NCI-H748 (cell line): Measurements from ENCODE around the gene CCDC157.

Experiments used
- DNase-seq: peaks from one replicate; lab custom pipeline; 2025; ENCODE audit not compliant: unreplicated experiment; lab: John Stamatoyannopoulos, UW

CCDC157 gene

GRCh38 chr22:30351226-30351625 is 5.6 kb upstream of the CCDC157 start:
- no peak for DNase-seq

- no peak for DNase-seq
Measured at GRCh38 chr22:30354644-30355043, 2.2 kb upstream of the CCDC157 start.

GRCh38 chr22:30357236-30357570 is 396 bp downstream of the CCDC157 start:
- DNase-seq: no peak

- no peak for DNase-seq
Measured at GRCh38 chr22:30357650-30358215, 926 bp downstream of the CCDC157 start.

DNA sequence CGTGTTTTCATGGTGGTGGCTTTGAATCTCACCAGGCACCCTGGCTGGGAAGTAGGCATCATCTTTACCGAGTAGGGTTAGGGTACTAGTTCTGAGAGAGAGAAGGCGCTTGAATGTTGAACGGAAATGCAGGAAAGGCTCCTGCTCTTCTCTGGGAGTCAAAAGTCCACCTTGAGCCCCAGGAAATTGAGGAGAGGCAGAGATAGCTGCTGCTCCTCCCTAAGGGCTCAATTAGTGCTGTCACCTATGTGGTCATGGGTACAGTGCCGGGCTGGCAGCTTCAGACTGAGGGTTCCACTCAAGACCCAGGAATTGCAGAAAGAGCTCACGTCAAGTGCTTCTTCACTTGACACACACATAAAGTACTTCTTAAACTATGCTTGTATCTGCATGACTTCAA is 1.7 kb downstream of the CCDC157 start:
- DNase-seq: no peak

DNA sequence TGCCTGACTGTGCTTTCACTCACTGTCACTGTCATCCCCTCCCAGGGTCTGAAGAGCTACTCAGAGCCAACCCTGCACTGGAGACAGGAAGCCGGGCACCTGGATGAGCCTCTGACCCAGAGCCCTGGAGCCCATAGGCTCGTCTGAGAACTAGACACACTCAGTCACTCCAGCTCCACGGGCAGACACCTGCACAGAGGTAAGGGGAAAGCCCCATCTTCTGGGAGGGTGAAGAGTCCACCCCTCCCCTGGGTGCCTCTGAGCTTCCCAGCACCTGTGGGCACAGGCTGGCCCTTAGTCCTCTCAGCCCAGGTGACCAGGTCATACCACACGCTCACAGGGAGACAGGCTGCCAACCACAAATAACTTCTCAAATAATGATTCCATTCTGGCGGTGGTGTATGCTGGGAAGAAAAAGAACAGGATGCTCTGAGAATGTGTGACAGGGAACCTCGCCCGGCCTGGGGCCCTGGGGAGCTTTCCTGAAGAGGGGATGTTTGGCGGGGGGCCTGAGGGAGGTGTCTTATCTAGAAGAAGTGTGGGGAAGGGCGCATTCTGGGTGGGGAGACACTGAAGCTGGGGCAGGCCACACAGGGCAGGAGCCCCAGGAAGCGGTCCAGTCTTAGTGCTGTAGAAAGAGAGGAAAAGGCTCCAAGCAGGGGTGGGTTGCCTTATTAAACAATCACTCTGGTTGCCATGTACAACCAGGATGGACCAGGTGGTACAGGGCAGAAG is 5.3 kb downstream of the CCDC157 start:
- no peak for DNase-seq

DNA sequence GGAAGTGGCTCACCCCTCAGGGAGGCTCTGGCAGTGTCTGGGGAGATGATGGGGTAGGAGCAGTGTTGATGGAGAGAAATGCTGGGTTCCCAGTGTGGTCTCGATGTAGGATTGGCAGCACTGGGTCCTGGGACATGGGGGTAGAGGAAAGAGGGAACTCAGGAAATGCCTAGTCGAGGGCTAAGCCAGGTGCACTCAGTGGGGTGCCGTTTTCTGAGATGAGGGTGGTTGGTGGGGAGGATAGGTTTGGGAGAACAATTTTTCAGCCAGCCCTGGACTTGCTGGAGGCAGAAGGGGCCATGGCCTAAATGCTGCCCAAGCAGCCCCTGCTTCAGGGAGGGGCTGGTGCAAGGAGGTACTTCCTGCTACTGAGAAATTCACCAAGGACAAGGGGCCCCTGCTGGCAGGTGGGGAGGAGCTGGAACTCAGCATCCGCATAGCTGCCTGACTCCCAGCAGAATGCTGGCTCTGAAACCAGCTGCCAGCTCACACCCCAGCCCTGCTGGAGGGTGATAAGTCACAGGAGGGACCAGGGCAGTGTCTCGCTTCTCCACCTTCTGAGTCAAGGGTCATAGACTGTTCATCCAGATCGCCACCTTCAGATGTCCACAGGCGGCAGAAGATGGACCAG is 6.0 kb downstream of the CCDC157 start:
- no peak for DNase-seq

- DNase-seq: no peak
Measured at GRCh38 chr22:30365891-30366290, 9.1 kb downstream of the CCDC157 start.

- no peak for DNase-seq
Measured at GRCh38 chr22:30368420-30368819, 11.6 kb downstream of the CCDC157 start.

- DNase-seq: peak; percentile 7
Measured at GRCh38 chr22:30370641-30371230, 13.9 kb downstream of the CCDC157 start.

DNA sequence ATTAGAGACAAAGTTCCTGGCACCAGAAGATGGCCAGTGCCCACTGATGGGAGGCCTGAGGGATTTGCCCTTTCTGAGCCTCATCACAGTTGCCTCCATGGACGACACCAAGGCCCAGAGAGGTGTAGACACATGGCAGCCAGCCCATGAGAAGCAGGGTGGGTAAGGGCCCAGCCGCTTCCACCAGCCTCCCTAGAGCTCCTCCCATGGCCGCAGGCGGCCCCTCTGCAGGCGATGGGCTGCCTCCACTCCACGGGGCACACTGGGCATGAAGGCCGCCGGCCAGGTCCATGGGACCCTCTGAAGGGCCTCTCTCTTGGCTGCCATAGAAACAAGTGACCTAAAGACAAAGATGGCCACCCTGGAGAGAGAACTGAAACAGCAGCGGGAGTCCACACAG is 14.5 kb downstream of the CCDC157 start:
- DNase-seq: no peak

GRCh38 chr22:30371981-30372380 is 15.2 kb downstream of the CCDC157 start:
- peak; percentile 79 for DNase-seq

GRCh38 chr22:30372915-30373314 is 16.1 kb downstream of the CCDC157 start:
- DNase-seq: no peak

- DNase-seq: no peak
Measured at GRCh38 chr22:30373331-30374325, 16.8 kb downstream of the CCDC157 start.

DNA sequence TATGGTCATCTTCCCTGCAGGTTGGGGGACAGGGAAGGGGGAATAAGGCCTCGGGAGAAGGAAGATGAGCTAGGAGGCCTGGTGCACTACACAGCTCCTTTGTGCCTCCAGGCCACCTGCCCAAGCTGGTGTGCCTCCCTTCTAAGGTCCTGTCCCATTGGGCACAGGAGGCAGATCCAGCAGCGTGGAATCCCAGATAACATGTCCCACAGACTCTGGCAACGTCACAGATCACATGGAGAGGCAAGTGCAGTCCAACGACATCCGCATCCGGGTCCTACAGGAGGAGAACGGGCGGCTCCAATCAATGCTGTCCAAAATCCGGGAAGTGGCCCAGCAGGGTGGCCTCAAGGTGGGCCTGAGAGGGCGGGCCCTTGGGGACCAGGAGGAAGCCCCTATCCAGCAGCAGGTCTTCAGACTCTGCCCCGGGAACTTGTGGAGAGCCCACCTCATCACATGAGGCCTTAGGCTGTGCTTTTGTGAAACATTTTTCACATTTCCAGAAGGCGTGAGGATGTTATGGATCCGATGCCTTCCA is 18.6 kb downstream of the CCDC157 start:
- no peak for DNase-seq

- DNase-seq: no peak
Measured at GRCh38 chr22:30380011-30380410, 23.2 kb downstream of the CCDC157 start.

DNA sequence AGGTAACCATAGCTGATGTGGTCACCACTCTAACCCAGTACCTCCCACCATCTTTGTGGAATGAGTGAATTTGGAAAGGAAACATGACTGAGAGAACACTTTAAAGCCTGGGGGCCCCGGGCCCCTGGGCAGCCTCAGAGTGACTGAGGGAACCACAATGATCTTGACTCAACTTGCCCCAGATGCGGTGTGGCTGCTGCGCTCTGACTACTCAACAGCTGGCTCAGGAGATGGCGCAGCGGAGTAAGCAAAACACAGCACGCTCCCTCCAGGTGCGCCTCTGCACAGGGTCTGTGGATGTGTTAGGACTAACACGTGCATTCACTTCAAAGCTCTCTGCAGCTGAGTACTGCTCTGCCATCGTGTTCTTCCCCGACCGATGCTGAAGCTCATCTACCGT is 24.5 kb downstream of the CCDC157 start:
- no peak for DNase-seq

DNA sequence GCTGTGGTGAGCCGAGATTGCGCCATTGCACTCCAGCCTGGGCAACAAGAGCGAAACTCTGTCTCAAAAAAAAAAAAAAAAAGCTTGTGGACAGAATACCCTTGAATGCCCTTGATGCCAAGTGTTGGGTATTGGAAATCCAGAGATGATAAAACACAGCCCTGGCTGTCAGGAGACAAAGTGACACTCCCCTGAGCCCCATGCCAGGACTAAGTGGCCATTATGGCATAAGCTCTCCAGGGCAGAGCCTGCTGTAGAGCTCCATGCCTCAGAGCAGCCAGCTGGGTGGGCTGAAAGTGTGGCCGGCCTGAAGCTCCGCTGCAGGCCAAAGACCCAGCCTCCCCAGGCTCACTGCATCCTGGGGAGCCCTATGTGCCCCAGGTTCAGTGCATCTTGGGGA is 25.5 kb downstream of the CCDC157 start:
- no peak for DNase-seq

GRCh38 chr22:30383061-30383460 is 26.3 kb downstream of the CCDC157 start:
- no peak for DNase-seq

DNA sequence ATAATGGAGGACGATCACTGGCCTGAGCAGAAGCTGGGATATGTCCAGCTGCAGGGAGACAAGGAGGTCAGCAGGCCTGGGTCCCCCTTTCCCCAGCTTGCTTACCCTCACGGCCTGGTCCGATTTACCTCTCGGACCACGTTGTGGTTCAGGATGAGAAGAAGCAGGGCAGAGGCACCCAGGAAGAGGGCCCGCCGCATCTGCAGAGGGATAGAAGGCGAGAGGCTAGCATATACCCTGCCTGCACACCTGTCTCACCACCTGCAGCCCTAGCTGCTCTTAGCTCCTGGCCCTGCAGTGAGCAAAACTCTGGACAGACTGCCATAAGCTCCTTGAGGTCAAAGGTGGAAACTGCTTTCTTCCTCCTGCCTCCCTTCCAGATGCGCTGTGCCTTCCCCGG is 29.1 kb downstream of the CCDC157 start:
- no peak for DNase-seq

DNA sequence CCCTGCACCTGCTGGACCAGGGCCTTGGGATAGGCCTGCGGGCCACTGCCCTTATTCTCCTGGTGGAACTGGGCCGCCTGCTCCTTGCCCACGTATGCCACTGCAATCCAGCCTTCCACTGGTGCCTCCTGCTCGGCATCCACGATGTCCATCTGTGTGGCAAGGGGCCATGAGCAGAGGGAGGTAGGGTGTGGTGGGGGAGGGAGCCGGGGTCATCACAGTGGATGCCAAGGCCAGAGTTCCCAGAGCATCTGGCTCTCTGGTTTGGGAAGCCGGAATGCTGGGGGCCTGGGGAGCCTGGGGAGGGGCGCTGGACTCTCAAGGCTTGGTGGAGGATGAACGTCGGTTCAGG is 29.8 kb downstream of the CCDC157 start:
- no peak for DNase-seq
